Retina (tissue), 1 donor: ENCODE data around the gene SCN4A.
"Not testable (repeated sequence)": the region's sequence is repeated elsewhere in the genome, so short reads cannot be mapped to it uniquely, and the experiment has no call there.

Source experiments
- DNase-seq: peaks from one replicate; pipeline ENCODE4 v3.0.0-alpha.2; 2016

Gene SCN4A

DNA sequence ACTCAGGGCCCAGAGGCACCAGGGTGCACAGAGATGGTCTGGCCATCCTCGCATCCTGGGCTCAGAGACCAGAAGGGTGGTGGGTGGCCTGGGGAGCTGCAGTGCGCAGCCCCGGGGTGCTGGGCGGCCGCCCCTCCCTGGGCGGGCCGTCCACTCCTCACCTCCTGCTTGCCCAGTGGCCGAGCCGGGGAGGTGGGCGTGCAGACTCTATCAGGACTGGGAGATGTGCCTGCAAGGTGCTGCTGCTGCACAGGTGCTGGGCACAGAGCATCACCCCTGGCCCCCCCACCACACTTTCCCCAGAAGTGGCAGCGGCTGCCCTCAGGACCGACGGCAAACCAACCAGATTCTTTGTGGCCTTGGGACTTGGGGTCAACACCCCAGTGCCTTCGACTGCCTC, at the start of gene SCN4A:
SCN4A (minus strand) TSS at position 123 of the 400 bp plus-strand sequence; CDS start at position 46, 77 bp downstream.
- no peak for DNase-seq

DNA sequence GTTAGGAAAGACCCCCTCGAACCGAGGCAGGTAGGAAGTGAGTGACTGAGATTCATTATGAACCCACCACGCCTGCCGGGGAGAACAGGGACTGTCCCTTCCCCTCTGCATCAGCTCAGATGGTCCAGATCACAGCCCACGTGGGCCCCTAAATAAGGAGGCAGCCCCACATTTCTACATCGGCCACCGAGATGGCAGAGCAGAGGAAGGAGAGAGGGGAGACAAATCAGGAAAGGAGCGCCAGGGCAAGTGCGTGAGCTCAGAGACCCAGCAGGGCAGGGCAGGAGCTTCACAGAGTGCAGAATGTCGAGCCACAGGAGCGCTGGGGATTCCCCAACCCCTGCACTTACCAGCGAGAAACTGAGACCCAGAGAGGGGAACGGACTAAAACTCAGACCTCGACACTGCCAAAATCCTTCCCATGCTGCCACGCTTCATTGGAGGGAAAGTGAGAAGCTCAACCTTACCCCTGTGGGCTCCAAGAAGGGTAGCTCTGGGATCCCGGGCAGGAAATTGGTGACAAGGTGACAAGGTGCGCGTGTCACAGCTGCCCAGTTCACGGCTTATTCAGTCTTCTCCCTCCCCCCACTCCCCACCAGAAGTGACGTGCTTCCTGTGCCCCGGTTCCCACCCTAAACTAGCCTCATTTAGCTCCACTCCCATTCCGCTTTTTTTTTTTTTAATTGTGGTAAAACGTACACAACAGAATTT, 47.5 kb upstream of the SCN4A start, which contains the start of gene ICAM2:
ICAM2 (minus strand) TSS at position 578 of the 711 bp plus-strand sequence. CDS start 13,942 bp downstream, outside the sequence.
- DNase-seq, result no peak

DNA sequence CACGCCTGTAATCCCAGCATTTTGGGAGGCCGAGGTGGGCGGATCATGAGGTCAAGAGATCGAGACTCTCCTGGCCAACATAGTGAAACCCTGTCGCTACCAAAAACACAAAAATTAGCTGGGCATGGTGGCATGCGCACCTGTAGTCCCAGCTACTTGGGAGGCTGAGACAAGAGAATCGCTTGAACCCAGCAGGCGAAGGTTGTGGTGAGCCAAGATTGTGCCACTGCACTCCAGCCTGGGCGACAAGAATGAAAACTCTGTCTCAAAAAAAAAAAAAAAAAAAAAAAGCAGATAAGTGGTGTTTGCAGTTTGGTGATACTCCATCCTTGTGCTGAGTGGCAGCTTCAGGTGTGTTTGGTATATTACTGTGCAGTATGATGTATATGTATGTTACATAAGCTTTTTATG, 46.8 kb upstream of the SCN4A start:
- DNase-seq, result not testable (repeated sequence)

DNA sequence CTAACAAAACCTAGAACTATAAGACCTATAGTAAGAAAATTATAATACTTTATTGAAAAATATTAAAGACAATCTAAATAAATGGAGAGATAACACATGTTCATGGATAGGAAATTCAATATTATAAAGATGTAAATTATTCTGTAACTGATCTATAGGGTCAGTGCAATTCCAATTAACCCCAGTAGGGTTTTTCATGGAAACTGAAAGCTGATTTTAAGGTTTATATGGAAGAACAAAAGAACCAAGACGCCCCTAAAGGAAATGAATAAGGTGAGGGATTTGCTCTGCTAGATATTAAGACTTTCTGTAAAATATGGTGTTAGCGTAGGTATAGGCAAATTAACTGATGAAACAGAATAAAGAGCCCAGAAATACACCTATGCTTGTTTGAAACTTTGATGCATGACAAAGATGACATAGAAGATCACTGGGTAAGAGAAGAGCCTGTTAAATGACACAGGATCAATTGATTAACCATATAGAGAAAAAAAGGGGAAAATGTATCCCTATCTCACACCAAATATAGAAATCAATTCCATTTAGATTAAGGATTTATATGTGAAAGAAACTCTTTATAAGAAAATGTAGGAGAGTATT, 44.8 kb upstream of the SCN4A start:
- no peak for DNase-seq

DNA sequence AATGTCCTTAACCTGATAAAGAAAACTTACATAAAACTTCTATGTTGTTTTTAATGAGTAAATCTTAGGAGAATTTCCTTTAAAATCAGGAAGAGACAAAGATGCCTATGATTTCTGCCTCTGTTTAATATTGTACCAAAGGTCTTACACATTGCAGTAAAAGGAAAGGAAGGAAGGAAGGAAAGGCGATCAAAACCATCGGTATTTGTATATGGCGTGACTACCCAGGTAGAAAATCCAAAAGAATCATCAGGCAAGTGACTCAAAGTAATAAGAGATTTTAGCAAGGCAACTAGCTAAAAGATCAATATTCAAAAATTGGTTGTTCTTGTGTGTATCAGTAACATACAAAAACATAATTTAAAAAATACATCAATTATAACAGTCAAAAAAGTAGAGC, 44.3 kb upstream of the SCN4A start:
- no peak for DNase-seq

DNA sequence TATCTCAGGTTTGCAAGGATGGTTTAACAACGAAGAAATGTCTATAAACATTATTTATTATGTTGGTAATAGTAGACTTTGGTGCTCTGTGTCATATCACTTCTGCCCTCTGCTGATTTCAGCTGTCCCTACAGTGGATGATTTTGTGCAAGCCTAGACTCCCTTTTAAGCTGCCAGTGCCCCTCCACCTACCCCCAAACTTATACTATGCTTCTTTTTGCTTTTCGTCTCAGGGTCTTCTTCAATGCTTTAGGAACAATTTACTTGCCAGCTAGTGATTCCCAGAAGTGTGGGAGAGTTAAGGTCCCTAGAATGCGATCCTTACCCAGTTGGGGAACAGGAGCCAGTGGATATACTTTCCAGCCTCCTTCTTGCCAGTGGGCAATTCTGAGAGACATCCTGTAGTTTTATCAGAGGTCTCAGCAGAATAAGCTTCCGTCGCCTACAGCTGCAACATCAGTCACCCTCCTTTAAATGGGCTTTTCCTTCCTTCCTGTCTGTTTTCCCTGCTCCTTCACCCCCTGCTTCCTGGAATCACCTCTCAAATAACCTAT, 43.6 kb upstream of the SCN4A start:
- no peak for DNase-seq

DNA sequence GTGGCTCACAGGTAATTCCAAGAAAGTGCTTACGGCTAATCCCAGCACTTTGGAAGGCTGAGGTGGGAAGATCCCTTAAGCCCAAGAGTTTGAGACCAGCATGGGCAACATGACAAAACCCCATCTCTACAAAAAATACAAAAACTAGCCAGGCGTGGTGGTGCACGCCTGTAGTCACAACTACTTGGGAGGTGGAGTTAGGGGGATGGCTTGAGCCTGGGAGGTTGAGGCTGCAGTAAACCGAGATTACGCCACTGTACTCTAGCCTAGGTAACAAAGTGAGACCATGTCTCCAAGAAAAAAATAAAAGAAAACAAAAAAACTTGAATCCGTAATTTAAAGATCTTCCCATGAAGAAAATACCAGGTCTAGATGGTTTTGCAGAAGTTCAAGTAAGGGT, 42.7 kb upstream of the SCN4A start:
- no peak for DNase-seq

DNA sequence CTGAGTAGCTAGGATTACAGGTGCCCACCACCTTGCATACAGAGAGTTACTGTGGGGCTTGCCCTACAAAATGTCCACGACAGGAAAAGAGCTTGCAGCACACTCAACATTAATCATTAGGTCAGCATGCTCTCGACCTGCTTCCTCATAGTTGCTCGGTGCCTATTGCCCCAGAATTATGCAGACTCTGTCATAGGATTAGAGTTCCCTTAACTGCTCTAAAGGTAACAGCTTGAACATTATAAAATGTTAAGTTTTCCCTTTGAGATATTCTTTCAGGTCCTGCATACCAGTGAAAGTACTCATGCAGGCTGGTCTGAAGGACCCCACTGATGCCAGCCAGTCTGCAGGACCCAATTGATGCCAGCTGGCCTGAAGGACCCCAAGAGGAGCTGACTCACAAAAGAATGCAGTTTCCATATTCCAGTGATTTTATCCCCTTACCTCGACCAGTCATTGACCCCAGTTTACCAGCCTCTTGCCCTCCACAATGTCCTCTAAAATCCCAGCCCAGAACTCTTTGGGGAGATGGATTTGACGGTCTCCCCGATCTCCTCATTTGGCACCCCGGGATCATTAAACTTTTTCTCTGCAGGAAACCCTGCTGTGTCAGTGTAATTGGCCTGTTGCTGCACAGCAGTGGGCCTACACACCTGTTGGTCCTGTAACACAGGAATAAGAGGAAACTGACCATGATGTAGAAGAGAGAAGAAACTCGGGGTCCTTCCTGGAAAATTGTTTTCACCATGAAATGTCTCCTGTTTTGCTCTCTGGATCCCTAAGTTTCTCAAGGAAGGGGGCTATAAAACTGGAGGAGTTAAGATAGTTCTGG, 37.1 kb upstream of the SCN4A start:
- DNase-seq, result no peak

DNA sequence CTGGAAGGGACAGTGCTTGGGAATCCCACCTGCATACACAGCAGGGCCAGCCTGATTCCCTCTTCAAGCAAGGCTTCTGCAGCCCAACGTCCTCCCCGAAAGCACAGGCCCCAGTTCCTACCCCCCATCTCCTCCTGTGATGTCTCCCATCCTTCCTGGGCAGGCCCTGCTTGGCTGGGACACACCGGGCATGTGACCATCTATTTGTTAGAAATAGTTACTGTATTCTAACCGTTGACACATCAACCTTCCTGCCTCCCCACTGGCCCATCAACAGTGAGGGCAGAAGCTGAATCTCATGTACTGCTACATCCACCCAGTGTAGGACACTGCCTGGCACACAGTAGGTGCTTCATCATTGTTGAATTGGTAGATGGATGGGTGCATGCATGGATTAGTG, 36.1 kb upstream of the SCN4A start:
- no peak for DNase-seq

DNA sequence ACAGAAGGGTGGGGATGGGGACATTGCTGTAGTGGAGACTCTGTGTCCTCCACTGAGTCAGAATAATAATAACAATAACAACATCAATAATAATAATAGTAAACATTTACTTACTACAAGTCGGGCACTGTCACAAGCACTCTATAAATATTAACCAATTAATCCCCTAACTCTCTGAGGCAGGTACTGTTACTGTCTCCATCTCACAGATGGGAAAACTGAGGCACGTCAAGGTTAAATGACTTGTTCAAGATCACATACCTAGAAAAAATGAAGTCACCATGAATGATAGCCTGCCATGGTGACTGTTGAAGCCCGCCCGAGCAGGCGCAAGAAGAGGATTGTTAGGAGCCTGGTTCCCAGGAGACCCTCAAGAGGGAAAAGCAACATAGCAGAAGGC, 35.6 kb upstream of the SCN4A start:
- DNase-seq, result no peak

DNA sequence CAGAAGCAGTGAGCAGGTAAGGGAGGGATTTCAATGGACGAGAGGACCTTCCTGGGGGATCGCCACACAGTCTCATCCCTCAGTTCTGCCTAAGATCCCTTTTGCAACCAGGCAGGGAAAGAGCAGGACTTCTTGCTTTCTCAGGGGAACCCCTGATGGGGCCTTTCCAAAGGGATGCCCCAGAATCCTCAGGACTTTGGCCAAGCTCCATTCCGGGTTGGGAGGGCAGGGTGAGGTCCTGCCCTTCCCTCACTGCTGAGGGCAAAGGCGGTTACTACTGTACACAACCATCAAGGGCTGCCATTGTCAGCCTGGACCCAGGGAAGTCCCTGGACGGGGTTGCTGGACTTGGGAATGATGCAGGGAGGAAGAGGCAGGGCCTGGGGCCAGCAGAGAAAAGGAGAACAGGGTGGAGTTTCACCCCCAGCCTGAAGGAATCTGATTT, 35.1 kb upstream of the SCN4A start:
- DNase-seq, result no peak

DNA sequence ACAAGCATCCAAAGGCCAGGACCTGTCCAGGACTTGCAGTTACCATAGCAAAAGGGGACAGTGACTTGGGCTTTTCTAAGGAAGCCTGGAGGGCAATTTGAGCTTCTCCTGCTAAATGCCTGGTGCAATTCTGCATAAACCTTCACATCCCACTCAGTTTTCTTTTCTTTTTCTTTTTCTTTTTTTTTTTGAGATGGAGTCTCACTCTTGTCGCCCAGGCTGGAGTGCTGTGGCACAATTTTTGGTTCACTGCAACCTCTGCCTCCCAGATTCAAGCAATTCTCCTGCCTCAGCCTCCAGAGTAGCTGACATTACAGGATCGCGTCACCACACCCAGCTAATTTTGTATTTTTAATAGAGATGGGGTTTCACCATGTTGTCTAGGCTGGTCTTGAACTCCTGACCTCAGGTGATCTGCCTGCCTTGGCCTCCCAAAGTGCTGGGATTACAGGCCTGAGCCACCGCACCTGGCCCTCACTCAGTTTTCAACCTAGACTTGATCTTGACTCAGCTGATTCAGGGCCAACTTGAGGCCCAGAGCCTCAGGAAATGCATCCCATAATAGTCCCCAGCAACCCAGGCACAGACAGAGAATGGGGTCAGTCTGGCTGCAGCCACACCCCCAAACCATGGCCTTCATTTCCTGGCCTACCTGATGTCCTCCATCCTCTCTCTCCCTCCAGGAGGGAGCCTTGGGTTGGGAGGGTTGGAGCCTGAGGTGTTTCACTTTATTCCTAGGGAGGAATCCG, 34.5 kb upstream of the SCN4A start:
- not testable (repeated sequence) for DNase-seq

DNA sequence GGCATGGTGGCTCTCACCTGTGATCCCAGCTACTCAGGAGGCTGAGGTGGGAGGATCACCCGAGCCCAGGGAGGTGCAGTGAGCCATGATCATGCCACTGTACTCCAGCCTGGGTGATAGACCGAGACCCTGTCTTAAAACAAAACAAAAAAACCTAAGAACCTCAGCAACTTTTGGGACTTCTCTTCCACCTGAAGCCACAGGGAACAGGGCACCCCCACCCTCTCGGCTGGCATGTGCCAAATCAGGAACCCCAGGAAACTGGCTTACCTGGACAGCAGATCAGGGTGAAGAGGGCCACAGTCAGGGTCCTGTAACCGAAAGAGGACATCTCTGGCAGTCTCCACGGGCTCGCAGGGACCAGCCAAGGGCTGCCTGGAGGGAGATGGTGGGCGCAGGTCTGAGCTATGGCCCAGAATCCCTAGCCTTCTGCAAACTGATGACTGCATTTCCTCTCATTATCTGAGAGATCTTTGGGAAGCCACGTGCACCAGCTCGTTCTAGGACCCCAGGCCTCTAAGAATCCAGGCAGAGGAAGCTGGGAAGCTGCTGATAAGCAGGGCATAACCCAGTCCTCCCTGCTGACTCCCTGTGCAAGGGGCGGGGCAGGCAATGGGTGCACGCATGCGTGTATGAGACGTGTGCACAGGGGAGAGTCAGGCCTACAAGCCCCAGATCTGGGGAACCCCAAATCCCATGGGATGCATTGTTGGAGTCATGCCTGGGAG, 33.8 kb upstream of the SCN4A start:
- no peak for DNase-seq

DNA sequence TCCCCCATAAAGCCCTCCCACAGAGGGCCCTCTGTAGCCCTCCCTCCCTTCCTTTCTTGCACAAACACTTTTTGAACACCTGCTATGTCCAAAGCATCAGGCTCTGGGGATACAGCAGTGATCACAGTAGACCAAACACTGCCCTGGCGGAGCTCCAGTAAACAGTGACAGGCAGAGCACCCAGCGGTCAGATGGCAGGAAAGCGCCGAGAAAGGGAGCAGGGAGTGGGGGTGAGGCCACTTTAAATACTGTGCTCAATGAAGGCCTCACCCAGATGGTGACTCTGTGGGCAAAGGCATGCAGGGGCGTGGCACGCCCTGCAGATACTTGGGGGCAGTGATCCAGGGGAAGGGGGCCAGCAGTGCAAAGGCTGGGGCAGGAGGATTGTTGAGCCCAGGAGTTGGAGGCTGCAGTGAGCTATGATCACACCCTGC, 33.0 kb upstream of the SCN4A start:
- DNase-seq, result no peak

DNA sequence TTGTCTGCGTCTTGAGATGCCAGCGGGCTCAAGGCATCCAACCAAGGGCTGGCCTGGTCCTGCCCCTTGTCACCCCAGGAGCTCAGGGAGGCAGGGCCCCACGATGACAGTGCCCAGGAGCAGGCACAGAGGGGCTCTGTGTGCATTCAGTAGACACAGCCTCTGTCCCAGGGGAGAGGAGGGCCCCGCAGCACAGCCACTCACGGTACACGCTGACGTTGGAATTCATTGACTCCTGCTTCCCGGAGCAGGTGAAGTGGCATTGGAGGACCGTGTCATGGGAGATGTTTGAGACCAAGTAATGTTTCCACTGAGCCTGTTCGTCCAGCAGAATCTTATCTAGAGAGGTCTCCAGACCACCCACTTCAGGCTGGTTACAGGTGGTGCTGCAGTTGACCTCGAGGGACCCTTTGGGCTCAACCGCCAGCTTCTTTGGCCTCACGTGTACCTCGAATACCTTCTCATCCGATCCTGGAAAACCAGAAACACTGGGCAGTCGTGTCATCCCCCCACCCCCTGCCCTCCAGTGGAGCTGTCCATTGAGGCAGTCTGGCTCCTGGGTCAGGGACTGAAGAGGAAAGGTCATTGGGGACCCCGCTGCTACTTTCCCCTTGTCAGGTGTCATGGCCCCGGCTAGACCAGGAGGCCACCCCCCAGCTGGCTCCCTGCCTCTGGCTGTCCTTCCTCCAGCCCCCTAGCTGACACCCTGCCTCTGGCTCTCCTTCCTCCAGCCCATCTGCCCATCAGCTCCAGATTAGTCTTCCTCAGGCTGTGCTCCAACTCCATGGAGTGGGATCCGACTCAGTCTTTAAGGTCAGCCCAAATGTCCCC, 32.4 kb upstream of the SCN4A start:
- DNase-seq, result no peak

DNA sequence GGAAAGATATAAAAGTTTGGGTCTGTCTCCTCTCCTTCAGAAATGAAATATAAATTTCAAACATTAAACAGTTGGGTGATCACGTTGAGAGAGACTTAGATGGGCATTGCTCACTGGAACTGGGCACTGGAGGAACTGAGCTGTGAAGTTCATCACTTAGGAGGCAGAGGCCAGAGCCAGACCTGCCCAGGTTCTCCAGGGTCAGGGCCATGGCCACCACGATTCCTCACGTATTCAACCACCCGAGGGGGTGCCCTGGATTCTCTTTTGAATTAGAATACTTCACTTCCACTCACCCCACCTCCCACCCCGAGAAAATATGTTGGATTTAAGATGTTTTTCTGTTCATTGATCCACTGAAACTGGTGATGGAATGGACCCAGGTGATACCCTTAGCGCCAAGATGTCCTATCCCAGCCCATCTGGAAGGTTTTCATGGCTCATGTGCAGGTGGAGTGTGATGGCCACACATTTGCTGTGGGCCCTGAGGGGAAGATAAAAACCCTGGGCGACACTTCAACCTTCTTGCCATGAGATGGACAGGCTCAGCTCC, 31.6 kb upstream of the SCN4A start:
- DNase-seq, result no peak

DNA sequence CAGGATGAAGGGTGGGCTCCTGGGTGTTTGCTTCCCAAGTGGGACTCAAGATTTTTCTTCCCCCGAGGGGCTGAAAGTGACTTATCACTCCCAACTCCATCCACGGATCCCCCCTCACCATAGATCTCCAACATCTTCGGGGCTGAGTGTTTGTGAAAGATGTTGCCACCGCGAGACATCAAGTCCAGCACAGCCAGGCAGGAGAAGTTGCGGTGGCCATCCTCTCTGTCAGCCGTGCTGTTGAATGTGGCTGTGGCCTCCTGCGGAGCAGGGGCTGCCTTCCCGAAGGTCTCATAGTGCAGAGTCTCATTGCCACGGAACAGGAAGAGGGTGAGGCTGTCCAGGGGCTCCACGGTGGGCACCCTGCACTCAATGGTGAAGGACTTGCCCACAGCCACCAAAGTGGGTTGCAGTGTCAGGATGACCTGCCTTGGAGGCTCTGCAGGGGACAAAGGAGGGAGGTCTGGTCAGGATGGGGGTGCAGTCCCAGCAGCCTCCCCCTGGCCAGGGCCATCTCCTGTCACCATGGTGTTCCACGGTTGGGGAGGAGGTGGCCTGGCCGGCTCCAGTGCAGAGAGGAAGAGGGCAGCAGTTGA, 30.9 kb upstream of the SCN4A start:
- no peak for DNase-seq

DNA sequence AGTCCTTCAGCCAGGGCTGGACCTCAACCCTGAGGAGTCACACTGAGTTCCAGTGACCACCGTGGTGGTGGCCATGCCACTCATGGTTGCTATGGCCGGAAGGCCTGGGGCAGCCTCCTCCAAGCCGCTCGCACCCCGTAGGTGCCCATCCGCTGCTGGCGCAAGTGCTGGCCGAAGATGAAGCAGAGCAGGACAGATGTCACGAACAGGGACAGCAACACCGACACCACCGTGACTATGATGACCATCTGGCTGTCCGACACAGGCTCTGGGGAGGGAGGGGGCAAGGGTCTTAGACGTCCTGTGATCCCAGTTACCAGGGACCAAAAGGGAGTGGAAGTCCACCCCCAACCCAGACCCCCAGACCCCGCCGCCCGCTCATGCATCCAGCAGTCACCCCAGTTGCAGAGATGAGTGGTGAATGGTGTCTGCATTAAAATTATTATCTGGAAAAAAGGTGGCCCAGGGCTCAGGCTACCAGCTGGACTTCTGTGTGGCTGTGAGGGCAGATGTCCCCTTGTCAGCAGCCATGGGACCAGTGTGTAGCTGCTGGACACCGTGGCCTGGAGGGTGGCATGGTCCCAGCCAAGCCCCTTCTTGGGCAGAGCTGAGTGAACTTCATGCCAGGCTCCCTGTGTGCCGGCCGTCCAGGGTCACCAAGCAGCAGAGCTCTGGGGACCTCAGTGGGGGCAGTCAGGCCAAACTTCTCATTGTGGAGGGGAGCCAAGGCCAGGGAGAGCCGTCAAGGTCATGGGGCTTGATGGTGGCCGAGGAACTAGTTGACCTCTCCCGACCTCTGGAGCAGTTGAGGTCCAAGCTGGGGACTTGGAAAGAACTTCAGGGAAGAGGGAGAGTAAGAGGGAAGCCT, 30.2 kb upstream of the SCN4A start:
- no peak for DNase-seq
